HG03066 (cell line): Measurements from ENCODE around the gene SULT1A2.
"Not testable (repeated sequence)": the region's sequence is repeated elsewhere in the genome, so short reads cannot be mapped to it uniquely, and the experiment has no call there.

Experiments used
- ATAC-seq: cut with Tn5 transposase; IDR thresholded peaks from one replicate; pipeline ENCODE4 v1.9.1; 2021; ENCODE audit warnings: low read depth; ENCODE audit not compliant: unreplicated experiment

The SULT1A2 gene

GRCh38 chr16:28562199-28562598 is 34.7 kb downstream of the SULT1A2 start:
- ATAC-seq, result no peak

GRCh38 chr16:28561557-28562187 is 35.2 kb downstream of the SULT1A2 start:
- ATAC-seq, result no peak

GRCh38 chr16:28558456-28558855 is 38.4 kb downstream of the SULT1A2 start:
- no peak for ATAC-seq

- ATAC-seq, result no peak
Observed at GRCh38 chr16:28556914-28557320, 39.9 kb downstream of the SULT1A2 start.

- ATAC-seq, result no peak
Observed at GRCh38 chr16:28555561-28555960, 41.3 kb downstream of the SULT1A2 start.

GRCh38 chr16:28554634-28555423 is 42.0 kb downstream of the SULT1A2 start:
- no peak for ATAC-seq

GRCh38 chr16:28553776-28554633 is 42.8 kb downstream of the SULT1A2 start, which contains the start of gene SGF29:
Gene SGF29, plus strand, starts transcription at chr16:28553920. Its CDS starts 27,150 bp downstream, at chr16:28581070.
- ATAC-seq, result peak; percentile 67

GRCh38 chr16:28549301-28549899 is 47.5 kb downstream of the SULT1A2 start:
- ATAC-seq, result no peak

- ATAC-seq, result no peak
Observed at GRCh38 chr16:28548306-28548802, 48.5 kb downstream of the SULT1A2 start.

GRCh38 chr16:28546626-28547025 is 50.2 kb downstream of the SULT1A2 start:
- ATAC-seq, result no peak

GRCh38 chr16:28545964-28546363 is 50.9 kb downstream of the SULT1A2 start:
- not testable (repeated sequence) for ATAC-seq

- ATAC-seq, result no peak
Observed at GRCh38 chr16:28544998-28545397, 51.9 kb downstream of the SULT1A2 start.

- ATAC-seq, result no peak
Observed at GRCh38 chr16:28543072-28543471, 53.8 kb downstream of the SULT1A2 start.

GRCh38 chr16:28542646-28543045 is 54.2 kb downstream of the SULT1A2 start:
- no peak for ATAC-seq
